Right lobe of liver (tissue), 6 donors: ENCODE results near the gene ALOX5. TPM values are rescaled to one million over a fixed set of nuclear protein-coding genes. Genes with fewer than 3 reads are reported as not detected.
"Not testable (repeated sequence)": the region's sequence is repeated elsewhere in the genome, so short reads cannot be mapped to it uniquely, and the experiment has no call there.

ENCODE experiments used
- ATAC-seq, 4 donors: fragments of 200-7000 bp; cut with Tn5 transposase; one replicate each; pipeline ENCODE4 v1.9.1; 2020; ENCODE audit warnings: mild to moderate bottlenecking in 4 of 4, moderate library complexity in 4 of 4
- DNase-seq, 3 donors: peaks; one replicate each; pipeline ENCODE4 v3.0.0-alpha.2; 2020
- H3K27ac ChIP-seq, 3 donors: fragments of 200-600 bp; one replicate each; pipeline ENCODE4 v1.8.0; 2022
- H3K27me3 ChIP-seq, 2 donors: fragments of 200-600 bp; one replicate each; pipeline ENCODE4 v1.8.0; 2022
- H3K36me3 ChIP-seq, 4 donors: fragments of 200-600 bp; sonication (generic) in 1 of 4; one replicate each; pipeline versions ENCODE4 v1.5.1 to v1.8.0; 2017 to 2022; ENCODE audit warnings: control low read depth in 1 of 4
- H3K4me1 ChIP-seq, 4 donors: fragments of 200-600 bp; sonication (generic) in 1 of 4; one replicate each; pipeline versions ENCODE4 v1.5.1 to v1.8.0; 2017 to 2022; ENCODE audit warnings: control low read depth in 1 of 4
- H3K4me3 ChIP-seq, 3 donors: fragments of 200-600 bp; one replicate each; pipeline ENCODE4 v1.8.0; 2022
- H3K9me3 ChIP-seq, 4 donors: fragments of 200-600 bp; sonication (generic) in 1 of 4; one replicate each; pipeline versions ENCODE4 v1.5.1 to v1.8.0; 2017 to 2022; ENCODE audit warnings: control low read depth in 1 of 4
- POLR2A ChIP-seq: fragments of 450-650 bp; IDR thresholded peaks from one replicate; pipeline ENCODE4 v1.6.1; 2017; ENCODE audit warnings: antibody characterized with exemption, mild to moderate bottlenecking
- WGBS: methylation state at CpG from one replicate; pipeline ENCODE4 v1.1.6; 2018; ENCODE audit warnings: low coverage, low lambda C conversion rate; ENCODE audit not compliant: insufficient coverage; ENCODE audit errors: missing lambda C conversion rate; 5-methylcytosine and 5-hydroxymethylcytosine counted together
- intact Hi-C, 2 donors: fragments of 100-400 bp; cut with DNase I; formaldehyde crosslinking; loops; one replicate each; pipeline versions ENCODE4 v1.11.2 to v1.14.1; 2022
- long read RNA-seq: library from polyadenylated mRNA; unstranded; transcript quantifications from one replicate; pipeline ENCODE4 v2.0.0, GENCODE V29; 2019
- total RNA-seq, 6 experiments: library from RNA; depleted of rRNA in 2 of 6; stranded (reverse); fragments of >200 nt in 2 of 6; fragmentation: NEBNext Ultra II Directional in 3 of 6; extraction: Animal tissue kit (Norgen Biotek cat#: 25700) in 3 of 6; gene quantifications; one replicate each; pipeline versions ENCODE4 v1.1.0 to v1.2.4, GENCODE V29; 2016 to 2023
- TF ChIP-seq, protein P1 (sequence below), 4 donors: fragments of 200-600 bp in 3 of 4; fragments of 450-650 bp in 1 of 4; IDR thresholded peaks; one replicate each; pipeline versions ENCODE4 v1.5.1 to v1.8.0; 2016 to 2022; ENCODE audit warnings: antibody characterized with exemption in 4 of 4, mild to moderate bottlenecking in 2 of 4
- donor health status: DM: no; HTN: yes; CAD: no.
- donor health status: DM: no; HTN: no; CAD: no.
- donor health status: DM: no; HTN: no; CAD: no.
- donor health status: DM: no; HTN: yes; CAD: no.
- donor health status: DM: no; HTN: yes; CAD: no.

Gene ALOX5
- total RNA-seq: 10 to 100 TPM in 2 of 6 experiments, 1 to 10 TPM in 4; 3.1 to 10.9 (median 6.6) TPM
- long read RNA-seq: 0 reads

DNA sequence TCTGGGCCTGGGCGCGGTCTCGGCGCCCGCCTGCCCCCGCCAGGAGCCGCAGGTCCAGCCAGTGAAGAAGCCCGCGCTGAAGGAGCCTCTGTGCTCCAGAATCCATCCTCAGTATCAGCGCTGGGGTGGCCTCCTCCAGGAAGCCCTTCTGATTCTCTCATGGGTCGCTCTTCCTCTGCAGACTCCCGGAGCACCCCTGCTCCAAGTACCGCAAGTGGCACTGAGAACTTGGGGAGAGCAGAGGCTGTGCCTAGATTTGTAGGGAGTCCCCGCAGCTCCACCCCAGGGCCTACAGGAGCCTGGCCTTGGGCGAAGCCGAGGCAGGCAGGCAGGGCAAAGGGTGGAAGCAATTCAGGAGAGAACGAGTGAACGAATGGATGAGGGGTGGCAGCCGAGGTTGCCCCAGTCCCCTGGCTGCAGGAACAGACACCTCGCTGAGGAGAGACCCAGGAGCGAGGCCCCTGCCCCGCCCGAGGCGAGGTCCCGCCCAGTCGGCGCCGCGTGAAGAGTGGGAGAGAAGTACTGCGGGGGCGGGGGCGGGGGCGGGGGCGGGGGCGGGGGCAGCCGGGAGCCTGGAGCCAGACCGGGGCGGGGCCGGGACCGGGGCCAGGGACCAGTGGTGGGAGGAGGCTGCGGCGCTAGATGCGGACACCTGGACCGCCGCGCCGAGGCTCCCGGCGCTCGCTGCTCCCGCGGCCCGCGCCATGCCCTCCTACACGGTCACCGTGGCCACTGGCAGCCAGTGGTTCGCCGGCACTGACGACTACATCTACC is at the start of gene ALOX5:
Gene ALOX5, plus strand, starts transcription at position 641 of the 774 bp plus-strand sequence. Its CDS starts 64 bp downstream, at position 705.
- intact Hi-C loops: no loop called here
- DNase-seq (peak; percentile 80 to 86 (median 85)), ATAC-seq (peak; percentile 86 to 89 (median 87))
- no peaks in the 10 kb centered on the region for H3K36me3 ChIP-seq
- peak within 1 kb of the TSS in 1 of 3 donors; percentile 43 for H3K27ac ChIP-seq
- peak; percentile 14 for TF ChIP-seq POLR2A
- TF ChIP-seq, protein P1, sequence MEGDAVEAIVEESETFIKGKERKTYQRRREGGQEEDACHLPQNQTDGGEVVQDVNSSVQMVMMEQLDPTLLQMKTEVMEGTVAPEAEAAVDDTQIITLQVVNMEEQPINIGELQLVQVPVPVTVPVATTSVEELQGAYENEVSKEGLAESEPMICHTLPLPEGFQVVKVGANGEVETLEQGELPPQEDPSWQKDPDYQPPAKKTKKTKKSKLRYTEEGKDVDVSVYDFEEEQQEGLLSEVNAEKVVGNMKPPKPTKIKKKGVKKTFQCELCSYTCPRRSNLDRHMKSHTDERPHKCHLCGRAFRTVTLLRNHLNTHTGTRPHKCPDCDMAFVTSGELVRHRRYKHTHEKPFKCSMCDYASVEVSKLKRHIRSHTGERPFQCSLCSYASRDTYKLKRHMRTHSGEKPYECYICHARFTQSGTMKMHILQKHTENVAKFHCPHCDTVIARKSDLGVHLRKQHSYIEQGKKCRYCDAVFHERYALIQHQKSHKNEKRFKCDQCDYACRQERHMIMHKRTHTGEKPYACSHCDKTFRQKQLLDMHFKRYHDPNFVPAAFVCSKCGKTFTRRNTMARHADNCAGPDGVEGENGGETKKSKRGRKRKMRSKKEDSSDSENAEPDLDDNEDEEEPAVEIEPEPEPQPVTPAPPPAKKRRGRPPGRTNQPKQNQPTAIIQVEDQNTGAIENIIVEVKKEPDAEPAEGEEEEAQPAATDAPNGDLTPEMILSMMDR (IDR thresholded peaks at IDR 0.05): no peak
- peak within 1 kb of the TSS; percentile 29 to 54 (median 40) for H3K4me3 ChIP-seq
- H3K9me3 ChIP-seq: no peaks in the 10 kb centered on the region
- peaks cover 0 to 16% (median 6%) of the 10 kb centered on the region in 4 donors for H3K4me1 ChIP-seq
- WGBS: 0% methylated on average over 4 of the region's 59 CpGs
- H3K27me3 ChIP-seq: peaks cover 0 to 16% of the 10 kb centered on the region in 2 donors

DNA sequence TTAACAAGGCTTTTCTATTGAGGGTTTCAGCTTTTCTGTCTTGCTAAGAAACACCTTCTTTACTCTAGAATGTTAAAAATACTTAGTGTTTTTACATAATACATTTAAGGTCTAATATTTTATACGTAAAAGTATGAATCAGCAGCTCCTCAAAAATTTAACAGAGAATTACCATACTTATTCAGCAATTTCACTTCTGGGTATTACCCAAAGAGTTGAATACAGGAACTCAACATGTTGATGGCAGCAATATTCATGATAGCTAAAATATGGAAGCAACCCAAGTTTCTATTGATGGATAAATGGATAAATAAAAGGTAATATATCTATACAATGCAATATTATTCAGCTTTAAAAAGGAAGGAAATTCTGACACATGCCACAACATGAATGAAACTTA is 48.9 kb upstream of the ALOX5 start:
- no peaks in the 10 kb centered on the region for H3K9me3 ChIP-seq
- no peaks in the 10 kb centered on the region for H3K4me1 ChIP-seq
- H3K27me3 ChIP-seq: no peaks in the 10 kb centered on the region
- DNase-seq: no peak
- no peaks in the 10 kb centered on the region for H3K36me3 ChIP-seq
- no peak overlapping the region for H3K27ac ChIP-seq
- intact Hi-C loops: no loop called here
- no peak overlapping the region for H3K4me3 ChIP-seq
- ATAC-seq: no peak
- TF ChIP-seq, protein P1 (IDR thresholded peaks at IDR 0.05): no peak
- TF ChIP-seq POLR2A: no peak
- WGBS: 39% methylated on average over 1 of the region's 1 CpG

DNA sequence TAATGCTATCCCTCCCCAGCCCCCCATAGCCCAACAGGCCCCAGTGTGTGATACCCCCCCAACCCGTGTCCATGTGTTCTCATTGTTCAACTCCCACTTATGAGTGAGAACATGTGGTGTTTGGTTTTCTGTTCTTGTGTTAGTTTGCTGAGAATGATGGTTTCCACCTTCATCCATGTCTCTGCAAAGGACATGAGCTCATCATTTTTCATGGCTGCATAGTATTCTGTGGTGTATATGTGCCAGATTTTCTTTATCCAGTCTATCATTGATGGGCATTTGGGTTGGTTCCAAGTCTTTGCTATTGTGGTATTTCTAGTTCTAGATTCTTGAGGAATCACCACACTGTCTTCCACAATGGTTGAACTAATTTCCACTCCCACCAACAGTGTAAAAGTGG is 47.2 kb upstream of the ALOX5 start:
- H3K9me3 ChIP-seq, H3K36me3 ChIP-seq, H3K27ac ChIP-seq, H3K4me3 ChIP-seq, intact Hi-C loops, ATAC-seq, H3K27me3 ChIP-seq, DNase-seq, H3K4me1 ChIP-seq: not testable (repeated sequence)
- no CpG with 5 or more reads among the region's 1 CpG for WGBS

DNA sequence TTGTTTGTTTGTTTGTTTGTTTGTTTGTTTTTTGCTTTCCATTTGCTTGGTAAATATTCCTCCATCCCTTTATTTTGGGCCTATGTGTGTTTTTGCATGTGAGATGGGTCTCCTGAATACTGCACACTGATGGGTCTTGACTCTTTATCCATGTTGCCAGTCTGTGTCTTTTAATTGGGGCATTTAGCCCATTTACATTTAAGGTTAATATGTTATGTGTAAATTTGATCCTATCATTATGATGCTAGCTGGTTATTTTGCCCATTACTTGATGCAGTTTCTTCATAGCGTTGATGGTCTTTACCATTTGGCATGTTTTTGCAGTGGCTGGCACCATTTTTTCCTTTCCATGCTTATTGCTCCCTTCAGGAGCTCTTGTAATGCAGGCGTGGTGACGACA is 42.2 kb upstream of the ALOX5 start:
- H3K27me3 ChIP-seq, intact Hi-C loops, H3K36me3 ChIP-seq, H3K27ac ChIP-seq, H3K4me3 ChIP-seq, DNase-seq, H3K4me1 ChIP-seq, H3K9me3 ChIP-seq, ATAC-seq: not testable (repeated sequence)
- 62% methylated on average over 3 of the region's 3 CpGs for WGBS

DNA sequence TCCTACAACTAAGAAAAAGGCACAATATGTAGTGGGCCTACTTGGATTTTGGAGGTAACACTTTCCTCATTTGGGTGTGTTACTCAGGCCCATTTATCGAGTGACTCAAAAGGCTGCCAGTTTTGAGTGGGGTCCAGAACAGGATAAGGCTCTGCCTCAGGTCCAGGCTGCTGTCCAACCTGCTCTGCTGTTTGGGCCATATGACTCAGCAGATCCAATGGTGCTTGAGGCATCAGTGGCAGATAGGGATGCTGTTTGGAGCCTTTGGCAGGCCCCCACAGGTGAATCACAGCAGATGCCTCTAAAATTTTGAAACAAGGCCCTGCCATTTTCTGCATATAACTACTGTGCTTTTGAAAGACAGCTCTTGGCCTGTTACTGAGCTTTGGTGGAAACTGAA is 34.1 kb upstream of the ALOX5 start:
- no peaks in the 10 kb centered on the region for H3K36me3 ChIP-seq
- WGBS: no CpG with 5 or more reads among the region's 1 CpG
- intact Hi-C loops: no loop called here
- H3K4me3 ChIP-seq: no peak overlapping the region
- DNase-seq: no peak
- no peaks in the 10 kb centered on the region for H3K27me3 ChIP-seq
- H3K4me1 ChIP-seq: no peaks in the 10 kb centered on the region
- H3K9me3 ChIP-seq: no peaks in the 10 kb centered on the region
- ATAC-seq: no peak
- H3K27ac ChIP-seq: no peak overlapping the region
- no peak for TF ChIP-seq POLR2A
- TF ChIP-seq, protein P1 (IDR thresholded peaks at IDR 0.05): no peak

DNA sequence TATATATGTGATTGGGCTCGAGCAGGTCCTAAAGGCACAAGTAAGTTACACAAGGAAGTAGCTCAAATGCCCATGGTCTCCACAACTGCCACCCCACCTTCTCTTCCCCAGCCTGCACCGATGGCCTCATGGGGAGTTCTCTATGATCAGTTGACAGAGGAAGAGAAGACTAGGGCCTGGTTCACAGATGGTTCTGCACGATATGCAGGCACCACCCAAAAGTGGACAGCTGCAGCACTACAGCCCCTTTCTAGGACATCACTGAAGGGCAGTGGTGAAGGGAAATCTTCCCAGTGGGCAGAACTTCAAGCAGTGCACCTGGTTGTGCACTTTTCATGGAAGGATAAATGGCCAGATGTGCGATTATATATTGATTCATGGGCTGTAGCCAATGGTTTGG is 33.6 kb upstream of the ALOX5 start:
- H3K9me3 ChIP-seq, H3K27ac ChIP-seq, H3K36me3 ChIP-seq, H3K4me1 ChIP-seq, DNase-seq, H3K27me3 ChIP-seq, H3K4me3 ChIP-seq, intact Hi-C loops, ATAC-seq: not testable (repeated sequence)
- 38% methylated on average over 2 of the region's 4 CpGs for WGBS

DNA sequence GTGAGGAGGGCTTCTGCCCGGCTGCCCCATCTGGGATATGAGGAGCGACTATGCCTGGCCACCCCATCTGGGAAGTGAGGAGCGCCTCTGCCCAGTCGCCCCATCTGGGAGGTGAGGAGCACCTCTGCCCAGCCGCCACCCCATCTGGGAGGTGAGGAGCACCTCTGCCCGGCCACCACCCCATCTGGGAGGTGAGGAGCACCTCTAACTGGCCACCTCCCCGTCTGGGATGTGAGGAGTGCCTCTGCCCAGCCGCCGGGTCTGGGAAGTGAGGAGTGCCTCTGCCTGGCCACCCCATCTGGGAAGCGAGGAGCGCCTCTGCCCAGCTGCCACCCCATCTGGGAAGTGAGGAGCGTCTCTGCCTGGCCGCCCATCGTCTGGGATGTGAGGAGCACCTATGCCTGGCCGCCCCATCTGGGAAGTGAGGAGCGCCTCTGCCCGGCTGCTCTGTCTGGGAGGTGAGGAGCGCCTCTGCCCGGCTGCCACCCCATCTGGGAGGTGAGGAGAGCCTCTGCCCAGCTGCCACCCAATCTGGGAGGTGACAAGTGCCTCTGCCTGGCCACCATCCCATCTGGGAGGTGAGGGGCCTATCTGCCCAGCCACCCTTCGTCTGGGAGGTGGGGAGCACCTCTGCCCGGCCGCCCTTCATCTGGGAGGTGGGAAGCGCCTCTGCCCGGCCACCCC is 27.2 kb upstream of the ALOX5 start:
- DNase-seq, H3K4me3 ChIP-seq, intact Hi-C loops, H3K27ac ChIP-seq, H3K36me3 ChIP-seq, H3K27me3 ChIP-seq, ATAC-seq, H3K9me3 ChIP-seq, H3K4me1 ChIP-seq: not testable (repeated sequence)
- no CpG with 5 or more reads among the region's 24 CpGs for WGBS

DNA sequence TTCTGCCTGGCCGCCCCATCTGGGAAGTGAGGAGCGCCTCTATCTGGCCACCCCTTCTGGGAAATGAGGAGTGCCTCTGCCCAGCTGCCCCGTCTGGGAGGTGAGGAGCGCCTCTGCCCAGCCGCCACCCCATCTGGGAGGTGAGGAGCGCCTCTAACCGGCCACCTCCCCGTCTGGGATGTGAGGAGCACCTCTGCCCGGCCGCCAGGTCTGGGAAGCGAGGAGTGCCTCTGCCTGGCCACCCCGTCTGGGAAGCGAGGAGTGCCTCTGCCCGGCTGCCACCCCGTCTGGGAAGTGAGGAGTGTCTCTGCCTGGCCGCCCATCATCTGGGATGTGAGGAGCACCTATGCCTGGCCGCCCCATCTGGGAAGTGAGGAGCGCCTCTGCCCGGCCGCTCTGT is 26.6 kb upstream of the ALOX5 start:
- WGBS: no CpG with 5 or more reads among the region's 20 CpGs
- intact Hi-C loops, H3K36me3 ChIP-seq, H3K27ac ChIP-seq, H3K9me3 ChIP-seq, H3K4me3 ChIP-seq, H3K27me3 ChIP-seq, H3K4me1 ChIP-seq, ATAC-seq, DNase-seq: not testable (repeated sequence)
